HepG2 (cell line): ENCODE measurements around the gene FUCA1. TPM values are rescaled to one million over a fixed set of nuclear protein-coding genes. Genes with fewer than 3 reads are reported as not detected.
A peak's percentile ranks its signal among the peaks of the same experiment; 100 is the strongest.

ENCODE experiments used
- BHLHE40 ChIP-seq: IDR thresholded peaks from 2 replicates; pipeline ENCODE4 v1.6.1; 2011; ENCODE audit warnings: low read length, improper control_type of control experiment
- EED ChIP-seq: sonication (generic); formaldehyde crosslinking; IDR thresholded peaks from 2 replicates; pipeline ENCODE4 v1.5.0; 2020; ENCODE audit warnings: mild to moderate bottlenecking, missing genetic modification reagents
- ELF3 ChIP-seq: IDR thresholded peaks from 2 replicates; pipeline ENCODE4 v1.6.1; 2016; ENCODE audit warnings: missing genetic modification reagents, missing compliant biosample characterization
- GATAD2A ChIP-seq: IDR thresholded peaks from 2 replicates; pipeline ENCODE4 v1.6.1; 2016
- JARID2 ChIP-seq: sonication (generic); formaldehyde crosslinking; IDR thresholded peaks from 2 replicates; pipeline ENCODE4 v1.8.1; 2023; ENCODE audit warnings: missing genetic modification reagents, inconsistent platforms; ENCODE audit not compliant: insufficient replicate concordance
- SALL1 ChIP-seq: sonication (generic); formaldehyde crosslinking; IDR thresholded peaks from 2 replicates; pipeline ENCODE4 v1.8.0; 2022; ENCODE audit warnings: mild to moderate bottlenecking, missing genetic modification reagents
- SP1 ChIP-seq, 2 experiments: fragments of 450-650 bp in 1 of 2; sonication (generic) in 1 of 2; formaldehyde crosslinking in 1 of 2; IDR thresholded peaks; 2 replicates each; pipeline versions ENCODE4 v1.4.0 to v1.6.1; 2016 to 2020; ENCODE audit warnings: missing genetic modification reagents in 1 of 2
- SRSF9 ChIP-seq: fragments of 200-400 bp; formaldehyde crosslinking; IDR thresholded peaks from 2 replicates; pipeline ENCODE4 v1.6.1; 2018; ENCODE audit warnings: borderline replicate concordance, mild to moderate bottlenecking, low read depth, low read length; ENCODE audit not compliant: insufficient read depth, poor library complexity, severe bottlenecking
- ZNF17 ChIP-seq: sonication (generic); formaldehyde crosslinking; IDR thresholded peaks from 2 replicates; pipeline ENCODE4 v1.5.0; 2020; ENCODE audit warnings: mild to moderate bottlenecking, missing genetic modification reagents
- ZNF205 ChIP-seq: IDR thresholded peaks from 2 replicates; pipeline ENCODE4 v1.6.1; 2018; ENCODE audit warnings: missing biosample characterization, missing genetic modification reagents
- ZNF343 ChIP-seq: sonication (generic); formaldehyde crosslinking; IDR thresholded peaks from 2 replicates; pipeline ENCODE4 v1.4.0; 2020; ENCODE audit warnings: mild to moderate bottlenecking, missing genetic modification reagents
- ZNF564 ChIP-seq: sonication (generic); formaldehyde crosslinking; IDR thresholded peaks from 2 replicates; pipeline ENCODE4 v1.8.1; 2023; ENCODE audit warnings: mild to moderate bottlenecking, missing genetic modification reagents
- ZNF703 ChIP-seq: sonication (generic); formaldehyde crosslinking; IDR thresholded peaks from 2 replicates; pipeline ENCODE4 v1.5.1; 2020; ENCODE audit warnings: missing genetic modification reagents, mild to moderate bottlenecking, moderate library complexity, borderline replicate concordance
- ZNF713 ChIP-seq: sonication (generic); formaldehyde crosslinking; IDR thresholded peaks from 2 replicates; pipeline ENCODE4 v1.4.0; 2020; ENCODE audit warnings: mild to moderate bottlenecking, missing genetic modification reagents
- ZNF766 ChIP-seq: sonication (generic); formaldehyde crosslinking; IDR thresholded peaks from 2 replicates; pipeline ENCODE4 v1.5.0; 2020; ENCODE audit warnings: missing genetic modification reagents, borderline replicate concordance
- ZNF772 ChIP-seq: sonication (generic); formaldehyde crosslinking; IDR thresholded peaks from 2 replicates; pipeline ENCODE4 v1.5.0; 2020; ENCODE audit warnings: mild to moderate bottlenecking, missing genetic modification reagents
- ZNF776 ChIP-seq: sonication (generic); formaldehyde crosslinking; IDR thresholded peaks from 2 replicates; pipeline ENCODE4 v1.4.0; 2020; ENCODE audit warnings: mild to moderate bottlenecking, missing genetic modification reagents
- polyA plus RNA-seq, 8 experiments: library from polyadenylated mRNA; depleted of rRNA in 3 of 8; stranded (reverse) in 7 of 8; unstranded in 1 of 8; fragments of >200 nt; fragmentation: Illumina TruSeq in 4 of 8; extraction: Trizol in 4 of 8; gene quantifications; 2 replicates each; pipeline versions ENCODE4 v1.2.1 to v1.2.3, GENCODE V29; 2011 to 2016; ENCODE audit warnings: low read depth in 4 of 8, missing spikeins in 1 of 8, mixed read lengths in 1 of 8; ENCODE audit not compliant: insufficient read depth in 1 of 8
- total RNA-seq, 5 experiments: library from RNA; depleted of rRNA; stranded (reverse); fragments of >200 nt; fragmentation: Illumina TruSeq; extraction: Trizol; gene quantifications; 2 replicates each; pipeline ENCODE4 v1.2.3, GENCODE V29; 2016; ENCODE audit warnings: low read depth in 1 of 5
- TF ChIP-seq, protein P1 (sequence below): sonication (generic); formaldehyde crosslinking; IDR thresholded peaks from 2 replicates; pipeline ENCODE4 v1.5.0; 2020; ENCODE audit warnings: missing genetic modification reagents
- TF ChIP-seq, protein P2 (sequence below): sonication (generic); formaldehyde crosslinking; IDR thresholded peaks from 2 replicates; pipeline ENCODE4 v1.4.0; 2020; ENCODE audit warnings: mild to moderate bottlenecking, missing genetic modification reagents, borderline replicate concordance
- TF ChIP-seq, protein P3 (sequence below): sonication (generic); formaldehyde crosslinking; conservative IDR thresholded peaks from 2 replicates; pipeline ENCODE4 v1.4.0; 2020; ENCODE audit warnings: mild to moderate bottlenecking, missing genetic modification reagents, moderate library complexity

The FUCA1 gene
- total and polyA plus RNA-seq, 2 of the 13 experiments (the other 11 are each of a cell fraction or from before 2014, with no cell fraction given): 32.7 to 33.6 TPM

DNA sequence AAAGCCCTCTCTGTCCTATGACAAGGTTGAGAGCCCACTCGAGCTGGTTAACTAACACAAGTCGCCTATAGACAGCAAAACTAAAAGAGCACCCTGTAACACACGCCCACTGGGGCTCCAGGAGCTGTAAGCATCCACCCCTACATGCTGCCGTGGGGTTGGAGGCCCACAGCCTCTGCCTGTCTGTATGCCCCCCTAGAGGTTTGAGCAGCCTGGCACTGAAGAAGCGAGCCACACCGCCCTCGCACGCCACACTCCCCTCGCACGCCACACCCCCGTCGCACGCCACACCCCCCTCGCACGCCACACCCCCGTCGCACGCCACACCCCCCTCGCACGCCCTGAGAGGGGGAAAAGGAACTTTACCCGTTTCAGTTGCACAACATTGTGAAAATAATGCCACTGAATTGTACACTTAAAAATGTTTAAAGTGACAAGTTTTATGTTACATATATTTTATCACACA is 29.7 kb downstream of the FUCA1 start (continued):
- TF ChIP-seq ZNF703 (CRISPR knock-in tag) (no peak), JARID2 (CRISPR knock-in tag) (no peak), ZNF343 (CRISPR knock-in tag) (no peak), EED (CRISPR knock-in tag) (no peak), ZNF713 (CRISPR knock-in tag) (no peak), GATAD2A (CRISPR knock-in tag) (peak; percentile 17; the same call in 1 of the 2 replicates), BHLHE40 (0 out of 2 replicates have a peak, but pooled peaks have one; percentile 9), ELF3 (no peak), SP1 (IDR thresholded peaks at IDR 0.05) (no peak), SP1 (CRISPR knock-in tag; IDR thresholded peaks at IDR 0.05) (0 out of 2 replicates have a peak, but pooled peaks have one; percentile 30), ZNF776 (no peak), ZNF205 (CRISPR knock-in tag) (no peak), ZNF17 (CRISPR knock-in tag) (no peak), ZNF772 (CRISPR knock-in tag) (no peak), SALL1 (CRISPR knock-in tag) (peak; percentile 40; the same call in 1 of the 2 replicates), ZNF766 (CRISPR knock-in tag) (no peak), ZNF564 (no peak), SRSF9 (no peak)
- TF ChIP-seq, protein P1, sequence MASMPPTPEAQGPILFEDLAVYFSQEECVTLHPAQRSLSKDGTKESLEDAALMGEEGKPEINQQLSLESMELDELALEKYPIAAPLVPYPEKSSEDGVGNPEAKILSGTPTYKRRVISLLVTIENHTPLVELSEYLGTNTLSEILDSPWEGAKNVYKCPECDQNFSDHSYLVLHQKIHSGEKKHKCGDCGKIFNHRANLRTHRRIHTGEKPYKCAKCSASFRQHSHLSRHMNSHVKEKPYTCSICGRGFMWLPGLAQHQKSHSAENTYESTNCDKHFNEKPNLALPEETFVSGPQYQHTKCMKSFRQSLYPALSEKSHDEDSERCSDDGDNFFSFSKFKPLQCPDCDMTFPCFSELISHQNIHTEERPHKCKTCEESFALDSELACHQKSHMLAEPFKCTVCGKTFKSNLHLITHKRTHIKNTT (CRISPR knock-in tag): no peak
- TF ChIP-seq, protein P2, sequence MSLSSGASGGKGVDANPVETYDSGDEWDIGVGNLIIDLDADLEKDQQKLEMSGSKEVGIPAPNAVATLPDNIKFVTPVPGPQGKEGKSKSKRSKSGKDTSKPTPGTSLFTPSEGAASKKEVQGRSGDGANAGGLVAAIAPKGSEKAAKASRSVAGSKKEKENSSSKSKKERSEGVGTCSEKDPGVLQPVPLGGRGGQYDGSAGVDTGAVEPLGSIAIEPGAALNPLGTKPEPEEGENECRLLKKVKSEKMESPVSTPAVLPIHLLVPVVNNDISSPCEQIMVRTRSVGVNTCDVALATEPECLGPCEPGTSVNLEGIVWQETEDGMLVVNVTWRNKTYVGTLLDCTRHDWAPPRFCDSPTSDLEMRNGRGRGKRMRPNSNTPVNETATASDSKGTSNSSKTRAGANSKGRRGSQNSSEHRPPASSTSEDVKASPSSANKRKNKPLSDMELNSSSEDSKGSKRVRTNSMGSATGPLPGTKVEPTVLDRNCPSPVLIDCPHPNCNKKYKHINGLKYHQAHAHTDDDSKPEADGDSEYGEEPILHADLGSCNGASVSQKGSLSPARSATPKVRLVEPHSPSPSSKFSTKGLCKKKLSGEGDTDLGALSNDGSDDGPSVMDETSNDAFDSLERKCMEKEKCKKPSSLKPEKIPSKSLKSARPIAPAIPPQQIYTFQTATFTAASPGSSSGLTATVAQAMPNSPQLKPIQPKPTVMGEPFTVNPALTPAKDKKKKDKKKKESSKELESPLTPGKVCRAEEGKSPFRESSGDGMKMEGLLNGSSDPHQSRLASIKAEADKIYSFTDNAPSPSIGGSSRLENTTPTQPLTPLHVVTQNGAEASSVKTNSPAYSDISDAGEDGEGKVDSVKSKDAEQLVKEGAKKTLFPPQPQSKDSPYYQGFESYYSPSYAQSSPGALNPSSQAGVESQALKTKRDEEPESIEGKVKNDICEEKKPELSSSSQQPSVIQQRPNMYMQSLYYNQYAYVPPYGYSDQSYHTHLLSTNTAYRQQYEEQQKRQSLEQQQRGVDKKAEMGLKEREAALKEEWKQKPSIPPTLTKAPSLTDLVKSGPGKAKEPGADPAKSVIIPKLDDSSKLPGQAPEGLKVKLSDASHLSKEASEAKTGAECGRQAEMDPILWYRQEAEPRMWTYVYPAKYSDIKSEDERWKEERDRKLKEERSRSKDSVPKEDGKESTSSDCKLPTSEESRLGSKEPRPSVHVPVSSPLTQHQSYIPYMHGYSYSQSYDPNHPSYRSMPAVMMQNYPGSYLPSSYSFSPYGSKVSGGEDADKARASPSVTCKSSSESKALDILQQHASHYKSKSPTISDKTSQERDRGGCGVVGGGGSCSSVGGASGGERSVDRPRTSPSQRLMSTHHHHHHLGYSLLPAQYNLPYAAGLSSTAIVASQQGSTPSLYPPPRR (CRISPR knock-in tag): no peak
- TF ChIP-seq, protein P3, sequence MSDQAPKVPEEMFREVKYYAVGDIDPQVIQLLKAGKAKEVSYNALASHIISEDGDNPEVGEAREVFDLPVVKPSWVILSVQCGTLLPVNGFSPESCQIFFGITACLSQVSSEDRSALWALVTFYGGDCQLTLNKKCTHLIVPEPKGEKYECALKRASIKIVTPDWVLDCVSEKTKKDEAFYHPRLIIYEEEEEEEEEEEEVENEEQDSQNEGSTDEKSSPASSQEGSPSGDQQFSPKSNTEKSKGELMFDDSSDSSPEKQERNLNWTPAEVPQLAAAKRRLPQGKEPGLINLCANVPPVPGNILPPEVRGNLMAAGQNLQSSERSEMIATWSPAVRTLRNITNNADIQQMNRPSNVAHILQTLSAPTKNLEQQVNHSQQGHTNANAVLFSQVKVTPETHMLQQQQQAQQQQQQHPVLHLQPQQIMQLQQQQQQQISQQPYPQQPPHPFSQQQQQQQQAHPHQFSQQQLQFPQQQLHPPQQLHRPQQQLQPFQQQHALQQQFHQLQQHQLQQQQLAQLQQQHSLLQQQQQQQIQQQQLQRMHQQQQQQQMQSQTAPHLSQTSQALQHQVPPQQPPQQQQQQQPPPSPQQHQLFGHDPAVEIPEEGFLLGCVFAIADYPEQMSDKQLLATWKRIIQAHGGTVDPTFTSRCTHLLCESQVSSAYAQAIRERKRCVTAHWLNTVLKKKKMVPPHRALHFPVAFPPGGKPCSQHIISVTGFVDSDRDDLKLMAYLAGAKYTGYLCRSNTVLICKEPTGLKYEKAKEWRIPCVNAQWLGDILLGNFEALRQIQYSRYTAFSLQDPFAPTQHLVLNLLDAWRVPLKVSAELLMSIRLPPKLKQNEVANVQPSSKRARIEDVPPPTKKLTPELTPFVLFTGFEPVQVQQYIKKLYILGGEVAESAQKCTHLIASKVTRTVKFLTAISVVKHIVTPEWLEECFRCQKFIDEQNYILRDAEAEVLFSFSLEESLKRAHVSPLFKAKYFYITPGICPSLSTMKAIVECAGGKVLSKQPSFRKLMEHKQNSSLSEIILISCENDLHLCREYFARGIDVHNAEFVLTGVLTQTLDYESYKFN (CRISPR knock-in tag): peak; percentile 31; the same call in 1 of the 2 replicates
